ENCODE measurements around the gene ZDHHC6. TPM values are rescaled to one million over a fixed set of nuclear protein-coding genes. Genes with fewer than 3 reads are reported as not detected.

The ZDHHC6 gene
- total and polyA plus RNA-seq, 2 donors (not counting 1 experiment from before 2014, with no cell fraction given): 30.5 to 61.2 TPM

DNA sequence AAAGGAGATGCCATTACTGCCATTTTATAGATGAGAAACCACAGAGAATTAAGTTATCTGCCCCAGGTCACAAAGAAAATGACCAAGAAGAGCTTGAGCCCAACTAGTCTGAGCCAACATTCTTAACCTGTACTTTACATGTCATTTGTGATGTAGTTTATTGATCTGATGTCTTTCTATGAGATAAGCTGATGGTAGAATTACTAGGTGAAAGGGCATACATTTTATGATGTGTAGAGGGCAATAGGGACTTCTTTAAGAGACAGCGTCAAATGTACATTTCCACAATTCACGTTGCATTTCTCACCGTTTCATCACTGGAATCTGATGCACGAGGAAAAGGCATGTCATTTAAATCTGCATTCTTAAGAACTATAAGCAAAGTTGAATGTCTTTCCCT, 61.5 kb downstream of the ZDHHC6 start:
- H3K27me3 Mint-ChIP-seq: no peaks in the 10 kb centered on the region
- ChIA-PET POLR2A (no interaction called here), CTCF (no interaction called here)
- ATAC-seq (ENCODE audit: low read depth) (no peak), DNase-seq (no peak)
- TF ChIP-seq, protein P1, sequence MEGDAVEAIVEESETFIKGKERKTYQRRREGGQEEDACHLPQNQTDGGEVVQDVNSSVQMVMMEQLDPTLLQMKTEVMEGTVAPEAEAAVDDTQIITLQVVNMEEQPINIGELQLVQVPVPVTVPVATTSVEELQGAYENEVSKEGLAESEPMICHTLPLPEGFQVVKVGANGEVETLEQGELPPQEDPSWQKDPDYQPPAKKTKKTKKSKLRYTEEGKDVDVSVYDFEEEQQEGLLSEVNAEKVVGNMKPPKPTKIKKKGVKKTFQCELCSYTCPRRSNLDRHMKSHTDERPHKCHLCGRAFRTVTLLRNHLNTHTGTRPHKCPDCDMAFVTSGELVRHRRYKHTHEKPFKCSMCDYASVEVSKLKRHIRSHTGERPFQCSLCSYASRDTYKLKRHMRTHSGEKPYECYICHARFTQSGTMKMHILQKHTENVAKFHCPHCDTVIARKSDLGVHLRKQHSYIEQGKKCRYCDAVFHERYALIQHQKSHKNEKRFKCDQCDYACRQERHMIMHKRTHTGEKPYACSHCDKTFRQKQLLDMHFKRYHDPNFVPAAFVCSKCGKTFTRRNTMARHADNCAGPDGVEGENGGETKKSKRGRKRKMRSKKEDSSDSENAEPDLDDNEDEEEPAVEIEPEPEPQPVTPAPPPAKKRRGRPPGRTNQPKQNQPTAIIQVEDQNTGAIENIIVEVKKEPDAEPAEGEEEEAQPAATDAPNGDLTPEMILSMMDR (IDR thresholded peaks at IDR 0.05): no peak
- no peak for TF ChIP-seq EZH2 (IDR thresholded peaks at IDR 0.05; ENCODE audit: borderline replicate concordance, insufficient read depth, low read depth, low read length, poor library complexity, severe bottlenecking)
- peaks cover 6 to 10% of the 10 kb centered on the region in 2 donors for H3K4me1 ChIP-seq (ENCODE audit: control insufficient read depth in 2 of 2, insufficient read depth in 2 of 2, low read length in 2 of 2)
- no peak overlapping the region for H3K27ac Mint-ChIP-seq
- H3K36me3 ChIP-seq (replicated peaks in 1 of 2; ENCODE audit: control extremely low read depth in 1 of 2, control insufficient read depth in 1 of 2, extremely low read depth in 1 of 2, insufficient read depth in 2 of 2, low read length in 1 of 2): peaks cover 0 to 12% of the 10 kb centered on the region in 2 experiments
- intact Hi-C loops (cut with micrococcal nuclease): no loop called here
- peaks cover 75% of the 10 kb centered on the region for H3K79me2 ChIP-seq (ENCODE audit: control insufficient read depth, insufficient read depth, low read length)
- H3K27me3 ChIP-seq (replicated peaks in 1 of 4; ENCODE audit: control extremely low read depth in 1 of 4, control insufficient read depth in 3 of 4, insufficient read depth in 4 of 4, low read length in 3 of 4): no peaks in the 10 kb centered on the region
- H3K9me3 Mint-ChIP-seq (ENCODE audit: insufficient read depth): no peaks in the 10 kb centered on the region
- no peak overlapping the region for H3K27ac ChIP-seq (ENCODE audit: low read length in 2 of 2)
- 100% methylated on average over 1 of the region's 4 CpGs for WGBS (ENCODE audit: insufficient coverage)
- H3K4me3 Mint-ChIP-seq: no peak overlapping the region
- no peaks in the 10 kb centered on the region for H3K9me3 ChIP-seq (ENCODE audit: control extremely low read depth in 1 of 3, control insufficient read depth in 2 of 3, insufficient read depth in 1 of 3, low read length in 2 of 3)
- H4K20me1 ChIP-seq (ENCODE audit: control insufficient read depth, insufficient read depth, low read length, poor library complexity, severe bottlenecking): peaks cover 37% of the 10 kb centered on the region
- no peak overlapping the region for H3K4me2 ChIP-seq (replicated peaks; ENCODE audit: low read depth, low read length, poor library complexity, severe bottlenecking)
- no peak overlapping the region for H2AFZ ChIP-seq (ENCODE audit: insufficient read depth, low read depth, low read length, poor library complexity, severe bottlenecking)
- H3K4me1 Mint-ChIP-seq: peaks cover 58% of the 10 kb centered on the region
- no peak overlapping the region for H3K9ac ChIP-seq (ENCODE audit: low read length)
- no peak overlapping the region for H3K4me3 ChIP-seq (ENCODE audit: control extremely low read depth in 1 of 5, extremely low read depth in 1 of 5, insufficient read depth in 1 of 5, low read depth in 2 of 5, low read length in 4 of 5)

DNA sequence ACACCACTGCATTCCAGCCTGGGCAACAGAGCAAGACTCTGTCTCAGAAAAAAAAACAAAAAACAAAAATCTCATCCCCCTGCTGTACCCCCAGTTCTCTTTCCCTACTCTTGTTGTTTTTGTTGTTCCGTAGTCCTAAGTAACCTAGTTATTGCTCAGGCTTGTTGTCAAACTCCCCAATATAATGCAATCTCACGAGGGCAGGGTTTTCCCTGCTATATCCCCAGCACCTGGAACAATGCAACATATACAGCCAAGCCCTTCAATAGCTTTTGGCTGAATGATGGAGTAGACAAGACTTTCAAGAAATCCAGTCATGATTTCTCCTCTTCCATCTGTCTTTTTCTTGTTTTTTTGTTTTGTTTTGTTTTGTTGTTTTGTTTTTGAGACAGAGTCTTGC, 62.6 kb downstream of the ZDHHC6 start:
- peaks cover 2 to 4% of the 10 kb centered on the region in 2 donors for H3K4me1 ChIP-seq (ENCODE audit: control insufficient read depth in 2 of 2, insufficient read depth in 2 of 2, low read length in 2 of 2)
- peaks cover 59% of the 10 kb centered on the region for H3K4me1 Mint-ChIP-seq
- no peaks in the 10 kb centered on the region for H3K9me3 Mint-ChIP-seq (ENCODE audit: insufficient read depth)
- WGBS (ENCODE audit: insufficient coverage): 87% methylated on average over 2 of the region's 2 CpGs
- TF ChIP-seq, protein P1 (IDR thresholded peaks at IDR 0.05): no peak
- no peak for TF ChIP-seq EZH2 (IDR thresholded peaks at IDR 0.05; ENCODE audit: borderline replicate concordance, insufficient read depth, low read depth, low read length, poor library complexity, severe bottlenecking)
- no peak for ATAC-seq (ENCODE audit: low read depth)
- peaks cover 0 to 12% of the 10 kb centered on the region in 2 experiments for H3K36me3 ChIP-seq (replicated peaks in 1 of 2; ENCODE audit: control extremely low read depth in 1 of 2, control insufficient read depth in 1 of 2, extremely low read depth in 1 of 2, insufficient read depth in 2 of 2, low read length in 1 of 2)
- peaks cover 80% of the 10 kb centered on the region for H3K79me2 ChIP-seq (ENCODE audit: control insufficient read depth, insufficient read depth, low read length)
- no peak for DNase-seq
- no peaks in the 10 kb centered on the region for H3K9me3 ChIP-seq (ENCODE audit: control extremely low read depth in 1 of 3, control insufficient read depth in 2 of 3, insufficient read depth in 1 of 3, low read length in 2 of 3)
- no peak overlapping the region for H3K4me3 ChIP-seq (ENCODE audit: control extremely low read depth in 1 of 5, extremely low read depth in 1 of 5, insufficient read depth in 1 of 5, low read depth in 2 of 5, low read length in 4 of 5)
- POLR2A ChIA-PET: no interaction called here
- no peaks in the 10 kb centered on the region for H3K27me3 ChIP-seq (replicated peaks in 1 of 4; ENCODE audit: control extremely low read depth in 1 of 4, control insufficient read depth in 3 of 4, insufficient read depth in 4 of 4, low read length in 3 of 4)
- H3K27ac Mint-ChIP-seq: no peak overlapping the region
- CTCF ChIA-PET: no interaction called here
- H4K20me1 ChIP-seq (ENCODE audit: control insufficient read depth, insufficient read depth, low read length, poor library complexity, severe bottlenecking): peaks cover 39% of the 10 kb centered on the region
- no peak overlapping the region for H2AFZ ChIP-seq (ENCODE audit: insufficient read depth, low read depth, low read length, poor library complexity, severe bottlenecking)
- no peak overlapping the region for H3K9ac ChIP-seq (ENCODE audit: low read length)
- H3K27ac ChIP-seq (ENCODE audit: low read length in 2 of 2): no peak overlapping the region
- no peak overlapping the region for H3K4me3 Mint-ChIP-seq
- H3K27me3 Mint-ChIP-seq: no peaks in the 10 kb centered on the region
- H3K4me2 ChIP-seq (replicated peaks; ENCODE audit: low read depth, low read length, poor library complexity, severe bottlenecking): no peak overlapping the region
- intact Hi-C loops (cut with micrococcal nuclease): no loop called here

All from B cell (primary cell).